HEK293 (cell line): Measurements from ENCODE around the gene KLHL29.

Experiments used
- CTCF ChIA-PET: fragments of 350-600 bp; formaldehyde crosslinking; extraction: SDS; loops from one replicate; lab custom pipeline; 2021; ENCODE audit warnings: antibody characterized with exemption; lab: Yijun Ruan, JAX
- POLR2A ChIA-PET: fragments of 300-600 bp; formaldehyde crosslinking; extraction: SDS; loops from one replicate; lab custom pipeline; 2020; ENCODE audit warnings: antibody characterized with exemption, inconsistent platforms; lab: Yijun Ruan, JAX
- H3K27ac ChIP-seq: fragments of 200-500 bp; sonication (Bioruptor generic); 2 replicates; pipeline ENCODE4 v1.5.1; 2014; ENCODE audit warnings: low read depth, low read length, control low read depth, inconsistent platforms; ENCODE audit errors: extremely low read depth
- H3K36me3 ChIP-seq, 2 experiments: fragments of 200-500 bp in 1 of 2; sonication (Bioruptor generic) in 1 of 2; 1 replicate in 1 of 2; 2 replicates in 1 of 2; pipeline ENCODE4 v1.5.1; 2014 to 2017; ENCODE audit warnings: inconsistent platforms in 2 of 2, low read length in 2 of 2; ENCODE audit not compliant: control insufficient read depth in 2 of 2, insufficient read depth in 1 of 2
- H3K4me1 ChIP-seq: fragments of 200-500 bp; sonication (Bioruptor generic); 2 replicates; pipeline ENCODE4 v1.5.1; 2014; ENCODE audit warnings: mild to moderate bottlenecking, low read length, inconsistent platforms; ENCODE audit not compliant: control insufficient read depth, insufficient read depth
- H3K4me3 ChIP-seq: 2 replicates; pipeline ENCODE4 v1.5.1; 2011; ENCODE audit warnings: low read depth, mild to moderate bottlenecking, control low read depth, low read length, moderate library complexity
- H3K9me3 ChIP-seq: fragments of 200-500 bp; sonication (Bioruptor generic); 2 replicates; pipeline ENCODE4 v1.5.1; 2014; ENCODE audit warnings: low read depth, low read length, inconsistent platforms; ENCODE audit not compliant: control insufficient read depth, insufficient read depth
- AEBP2 ChIP-seq: fragments of 450-650 bp; formaldehyde crosslinking; IDR thresholded peaks from 2 replicates; pipeline ENCODE4 v1.5.1; 2016; ENCODE audit warnings: missing biosample characterization, missing genetic modification characterization, borderline replicate concordance
- GLIS1 ChIP-seq: fragments of 450-650 bp; formaldehyde crosslinking; IDR thresholded peaks from 2 replicates; pipeline ENCODE4 v1.5.1; 2016; ENCODE audit warnings: missing biosample characterization, missing genetic modification characterization
- KLF16 ChIP-seq: fragments of 450-650 bp; formaldehyde crosslinking; IDR thresholded peaks from 2 replicates; pipeline ENCODE4 v1.5.1; 2017; ENCODE audit warnings: missing biosample characterization, missing genetic modification characterization
- MYNN ChIP-seq: fragments of 450-650 bp; formaldehyde crosslinking; IDR thresholded peaks from 2 replicates; pipeline ENCODE4 v1.5.1; 2016; ENCODE audit warnings: missing biosample characterization, missing genetic modification characterization, borderline replicate concordance
- OSR2 ChIP-seq: fragments of 450-650 bp; formaldehyde crosslinking; IDR thresholded peaks from 2 replicates; pipeline ENCODE4 v1.5.1; 2016; ENCODE audit warnings: missing biosample characterization, missing genetic modification characterization
- RBAK ChIP-seq: fragments of 450-650 bp; formaldehyde crosslinking; IDR thresholded peaks from 2 replicates; pipeline ENCODE4 v1.5.1; 2016; ENCODE audit warnings: missing biosample characterization, missing genetic modification characterization
- SCRT2 ChIP-seq: fragments of 450-650 bp; formaldehyde crosslinking; IDR thresholded peaks from 2 replicates; pipeline ENCODE4 v1.5.1; 2016; ENCODE audit warnings: missing biosample characterization, missing genetic modification characterization
- ZBTB44 ChIP-seq: fragments of 450-650 bp; IDR thresholded peaks from 2 replicates; pipeline ENCODE4 v1.5.1; 2018; ENCODE audit warnings: missing biosample characterization, mild to moderate bottlenecking, missing genetic modification characterization
- ZBTB48 ChIP-seq: fragments of 450-650 bp; formaldehyde crosslinking; IDR thresholded peaks from 2 replicates; pipeline ENCODE4 v1.5.1; 2016; ENCODE audit warnings: missing biosample characterization, missing genetic modification characterization
- ZBTB8A ChIP-seq: fragments of 450-650 bp; formaldehyde crosslinking; IDR thresholded peaks from 2 replicates; pipeline ENCODE4 v1.5.1; 2016; ENCODE audit warnings: missing biosample characterization, missing genetic modification characterization
- ZNF138 ChIP-seq: fragments of 450-650 bp; formaldehyde crosslinking; IDR thresholded peaks from 2 replicates; pipeline ENCODE4 v1.5.1; 2016; ENCODE audit warnings: missing biosample characterization, missing genetic modification characterization, borderline replicate concordance
- ZNF140 ChIP-seq: fragments of 450-650 bp; formaldehyde crosslinking; IDR thresholded peaks from 2 replicates; pipeline ENCODE4 v1.5.1; 2016; ENCODE audit warnings: missing biosample characterization, missing genetic modification characterization
- ZNF23 ChIP-seq: fragments of 450-650 bp; formaldehyde crosslinking; IDR thresholded peaks from 2 replicates; pipeline ENCODE4 v1.5.1; 2016; ENCODE audit warnings: missing biosample characterization, missing genetic modification characterization, borderline replicate concordance
- ZNF341 ChIP-seq: fragments of 450-650 bp; formaldehyde crosslinking; IDR thresholded peaks from 2 replicates; pipeline ENCODE4; 2016; ENCODE audit warnings: low read depth, missing biosample characterization, missing genetic modification characterization
- ZNF366 ChIP-seq: fragments of 450-650 bp; formaldehyde crosslinking; conservative IDR thresholded peaks from 2 replicates; pipeline ENCODE4 v1.5.1; 2016; ENCODE audit warnings: missing biosample characterization, missing genetic modification characterization
- ZNF558 ChIP-seq: fragments of 450-650 bp; formaldehyde crosslinking; IDR thresholded peaks from 2 replicates; pipeline ENCODE4 v1.5.1; 2016; ENCODE audit warnings: missing biosample characterization, missing genetic modification characterization
- ZNF571 ChIP-seq: fragments of 450-650 bp; formaldehyde crosslinking; IDR thresholded peaks from 2 replicates; pipeline ENCODE4 v1.5.0; 2017; ENCODE audit warnings: missing biosample characterization, missing genetic modification characterization
- ZNF629 ChIP-seq: fragments of 450-650 bp; formaldehyde crosslinking; IDR thresholded peaks from 2 replicates; pipeline ENCODE4 v1.5.1; 2017; ENCODE audit warnings: missing biosample characterization, missing genetic modification characterization
- ZNF776 ChIP-seq: fragments of 450-650 bp; formaldehyde crosslinking; IDR thresholded peaks from 2 replicates; pipeline ENCODE4 v1.5.0; 2017; ENCODE audit warnings: missing biosample characterization, missing genetic modification characterization, borderline replicate concordance
- ZSCAN16 ChIP-seq: fragments of 450-650 bp; formaldehyde crosslinking; IDR thresholded peaks from 2 replicates; pipeline ENCODE4 v1.5.1; 2016; ENCODE audit warnings: missing biosample characterization, missing genetic modification characterization
- ZSCAN30 ChIP-seq: fragments of 450-650 bp; IDR thresholded peaks from 2 replicates; pipeline ENCODE4 v1.5.1; 2018; ENCODE audit warnings: missing biosample characterization, mild to moderate bottlenecking, missing genetic modification characterization, moderate library complexity
- TF ChIP-seq, protein P1 (sequence below): fragments of 450-650 bp; formaldehyde crosslinking; IDR thresholded peaks from 2 replicates; pipeline ENCODE4 v1.5.1; 2016; ENCODE audit warnings: missing biosample characterization, missing genetic modification characterization

Gene KLHL29

GRCh38 chr2:23423873-23424680 is 39.1 kb downstream of the KLHL29 start:
- ChIA-PET CTCF (interaction anchor here (0.8 kb wide), 1 partner anchor 20 kb away, joined by 4 read pairs; no protein-coding TSS in a partner anchor), POLR2A (no interaction called here)
- Histone ChIP-seq H3K27ac (no peak overlapping the region), H3K4me1 (no peaks in the 10 kb centered on the region), H3K9me3 (no peaks in the 10 kb centered on the region), H3K4me3 (no peak overlapping the region), H3K36me3 (no peaks in the 10 kb centered on the region; a peak in 1 of 3 replicates)
- no peak for TF ChIP-seq ZNF366 (tag by site-specific recombination)
- no peak for TF ChIP-seq ZSCAN16 (tag by site-specific recombination)
- TF ChIP-seq SCRT2 = no peak
- no peak for TF ChIP-seq ZNF341
- no peak for TF ChIP-seq ZNF558 (tag by site-specific recombination)

DNA sequence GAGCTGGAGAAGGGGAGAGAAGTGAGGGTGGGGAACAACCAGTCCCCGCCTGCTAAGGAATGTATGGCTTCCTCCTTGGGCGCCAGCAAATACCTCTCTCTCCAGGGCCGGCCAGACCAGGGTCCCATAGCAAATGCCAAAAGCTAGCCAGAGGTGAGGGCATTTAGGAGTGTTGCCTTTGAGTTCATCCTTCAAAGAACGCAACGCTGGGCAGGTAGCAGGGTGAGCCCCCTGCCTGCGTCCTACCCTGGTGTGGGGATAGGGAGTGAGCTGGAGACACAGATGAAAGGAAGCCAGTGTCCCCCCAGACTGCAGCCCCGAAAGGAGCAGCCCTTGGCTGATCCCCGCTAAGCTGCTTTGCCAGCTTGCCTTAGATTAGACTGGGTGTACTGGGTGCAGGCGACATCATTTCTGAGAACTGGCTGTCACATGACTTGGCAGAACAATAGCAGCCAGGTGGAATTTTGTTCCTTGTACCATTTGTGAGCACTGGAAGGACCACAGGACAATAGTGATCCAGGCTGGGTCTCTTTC is 40.4 kb downstream of the KLHL29 start:
- no peak for TF ChIP-seq GLIS1
- no peak for TF ChIP-seq OSR2 (tag by site-specific recombination)
- TF ChIP-seq ZBTB8A (tag by site-specific recombination) = no peak
- TF ChIP-seq KLF16 (tag by site-specific recombination) = no peak
- no peak for TF ChIP-seq ZNF140
- TF ChIP-seq ZNF138 (tag by site-specific recombination) = no peak
- TF ChIP-seq ZNF23 (tag by site-specific recombination) = no peak
- no peak for TF ChIP-seq ZBTB48 (tag by site-specific recombination)
- no peak for TF ChIP-seq ZNF629 (tag by site-specific recombination)
- no peak for TF ChIP-seq AEBP2 (tag by site-specific recombination)
- TF ChIP-seq ZNF776 (tag by site-specific recombination) = no peak
- TF ChIP-seq RBAK (tag by site-specific recombination) = no peak
- TF ChIP-seq ZNF571 (tag by site-specific recombination) = no peak
- TF ChIP-seq MYNN (tag by site-specific recombination) = no peak
- no peak for TF ChIP-seq ZSCAN30 (tag by site-specific recombination)
- ChIA-PET CTCF (interaction anchor here (0.7 to 1.0 kb wide), 2 partner anchors 10 to 782 kb away, joined by 3 to 4 read pairs; no protein-coding TSS in a partner anchor), POLR2A (no interaction called here)
- Histone ChIP-seq H3K4me3 (no peak overlapping the region), H3K4me1 (no peaks in the 10 kb centered on the region), H3K27ac (no peak overlapping the region), H3K36me3 (no peaks in the 10 kb centered on the region; a peak in 1 of 3 replicates), H3K9me3 (no peaks in the 10 kb centered on the region)

GRCh38 chr2:23425885-23426262 is 40.9 kb downstream of the KLHL29 start:
- Histone ChIP-seq H3K4me1 (no peaks in the 10 kb centered on the region), H3K36me3 (no peaks in the 10 kb centered on the region; a peak in 1 of 3 replicates), H3K4me3 (no peak overlapping the region), H3K9me3 (no peaks in the 10 kb centered on the region), H3K27ac (no peak overlapping the region)
- ChIA-PET CTCF (interaction anchor here (0.7 to 1.0 kb wide), 2 partner anchors 10 to 781 kb away, joined by 3 to 4 read pairs; no protein-coding TSS in a partner anchor), POLR2A (no interaction called here)
- TF ChIP-seq ZBTB44 (tag by site-specific recombination) = no peak
- TF ChIP-seq, protein P1, sequence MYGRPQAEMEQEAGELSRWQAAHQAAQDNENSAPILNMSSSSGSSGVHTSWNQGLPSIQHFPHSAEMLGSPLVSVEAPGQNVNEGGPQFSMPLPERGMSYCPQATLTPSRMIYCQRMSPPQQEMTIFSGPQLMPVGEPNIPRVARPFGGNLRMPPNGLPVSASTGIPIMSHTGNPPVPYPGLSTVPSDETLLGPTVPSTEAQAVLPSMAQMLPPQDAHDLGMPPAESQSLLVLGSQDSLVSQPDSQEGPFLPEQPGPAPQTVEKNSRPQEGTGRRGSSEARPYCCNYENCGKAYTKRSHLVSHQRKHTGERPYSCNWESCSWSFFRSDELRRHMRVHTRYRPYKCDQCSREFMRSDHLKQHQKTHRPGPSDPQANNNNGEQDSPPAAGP (tag by site-specific recombination) = peak; percentile 74; the same call in 1 of the 2 replicates
